Transverse colon (tissue), 4 donors: ENCODE measurements around the gene ZNF653. TPM values are rescaled to one million over a fixed set of nuclear protein-coding genes. Genes with fewer than 3 reads are reported as not detected.
"Not testable (repeated sequence)": the region's sequence is repeated elsewhere in the genome, so short reads cannot be mapped to it uniquely, and the experiment has no call there.

Source experiments
- DNase-seq: peaks from one replicate; pipeline ENCODE4 v3.0.0-alpha.2; 2019
- H3K27ac ChIP-seq, 4 donors: fragments of 200-600 bp; sonication (generic); 2 replicates each; pipeline ENCODE4 v1.5.1; 2016 to 2018; ENCODE audit warnings: inconsistent platforms in 4 of 4
- H3K27me3 ChIP-seq: fragments of 200-600 bp; sonication (generic); 2 replicates; pipeline ENCODE4 v1.5.1; 2017; ENCODE audit warnings: inconsistent platforms
- H3K36me3 ChIP-seq, 4 donors: fragments of 200-600 bp; sonication (generic); 2 replicates each; pipeline ENCODE4 v1.5.1; 2017 to 2019; ENCODE audit warnings: inconsistent platforms in 4 of 4
- H3K4me1 ChIP-seq, 4 donors: fragments of 200-600 bp; sonication (generic); 2 replicates each; pipeline ENCODE4 v1.5.1; 2017 to 2020; ENCODE audit warnings: inconsistent platforms in 4 of 4
- H3K4me3 ChIP-seq, 4 donors: fragments of 200-600 bp; sonication (generic); 1 replicate in 1 of 4; 2 replicates in 3 of 4; pipeline versions ENCODE4 v1.5.1 to v1.6.1; 2017 to 2019; ENCODE audit warnings: inconsistent platforms in 4 of 4
- H3K9me3 ChIP-seq, 2 donors: fragments of 200-600 bp; sonication (generic); 2 replicates each; pipeline ENCODE4 v1.5.1; 2017 to 2019; ENCODE audit warnings: inconsistent platforms in 2 of 2
- EP300 ChIP-seq: sonication (generic); formaldehyde crosslinking; IDR thresholded peaks from one replicate; pipeline ENCODE4 v1.6.1; 2017; ENCODE audit warnings: antibody characterized with exemption, low read depth
- POLR2A ChIP-seq: fragments of 450-650 bp; IDR thresholded peaks from one replicate; pipeline ENCODE4 v1.6.1; 2016; ENCODE audit warnings: antibody characterized with exemption, mild to moderate bottlenecking, moderate library complexity
- POLR2AphosphoS5 ChIP-seq, 3 donors: sonication (generic); formaldehyde crosslinking; IDR thresholded peaks; one replicate each; pipeline ENCODE4 v1.6.1; 2016; ENCODE audit warnings: antibody characterized with exemption in 3 of 3
- WGBS, 2 donors: methylation state at CpG; one replicate each; pipeline ENCODE4 v1.1.5; 2018; ENCODE audit warnings: low coverage in 1 of 2; 5-methylcytosine and 5-hydroxymethylcytosine counted together
- in situ Hi-C, 4 donors: fragments of 200-750 bp; cut with MboI; loops; one replicate each; pipeline versions ENCODE4 v1.15.0 to v1.15.1; 2017; ENCODE audit warnings: low sequenced_read_pairs in 3 of 4, low pct_ligation_motif_present in 1 of 4, low pct_unique_long_range_greater_than_20kb in 1 of 4
- intact Hi-C: fragments of 100-400 bp; cut with DNase I; formaldehyde crosslinking; loops from one replicate; pipeline ENCODE4 v1.15.1; 2023; ENCODE audit warnings: low total_unique reads
- total RNA-seq, 4 donors: library from RNA; depleted of rRNA; stranded (reverse); fragments of >200 nt; gene quantifications; one replicate each; pipeline ENCODE4 v1.1.0, GENCODE V29; 2016
- TF ChIP-seq, protein P1 (sequence below), 5 experiments: fragments of 200-600 bp in 3 of 5; fragments of 450-650 bp in 2 of 5; sonication (generic) in 3 of 5; IDR thresholded peaks; 1 replicate in 2 of 5; 2 replicates in 3 of 5; pipeline ENCODE4 v1.5.1; 2016 to 2017; ENCODE audit warnings: antibody characterized with exemption in 5 of 5, inconsistent platforms in 3 of 5, mild to moderate bottlenecking in 2 of 5, moderate library complexity in 1 of 5

ZNF653 gene
- total RNA-seq, 4 donors from 2014 or later = 10.6 to 44.9 (median 17.4) TPM

DNA sequence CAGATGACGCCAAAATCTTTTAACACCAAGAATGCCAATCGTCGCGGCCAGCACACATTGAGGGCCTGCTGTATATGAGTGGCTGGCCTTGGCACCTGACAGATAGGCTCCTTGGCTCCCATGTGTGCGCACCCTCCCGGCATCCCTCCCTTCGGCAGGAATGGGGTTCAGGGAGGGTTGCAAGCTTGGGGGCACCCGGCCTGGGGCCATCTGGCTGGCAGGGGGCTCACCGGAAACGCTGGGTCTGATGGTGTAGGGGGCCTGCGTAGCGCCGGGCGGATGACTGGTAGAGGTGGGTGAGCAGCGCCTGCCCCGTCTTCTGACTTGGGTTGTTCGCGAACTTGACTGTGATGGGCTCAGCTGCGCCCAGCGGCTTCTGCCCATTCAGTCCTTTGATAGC lies 47.8 kb downstream of the ZNF653 start:
- 84% methylated on average over 20 of the region's 20 CpGs; no CpG with 5 or more reads in 1 of the 2 donors for WGBS, 2 donors
- no peak for DNase-seq
- Histone ChIP-seq H3K9me3 (no peaks in the 10 kb centered on the region), H3K4me3 (no peak overlapping the region), H3K4me1 (no peaks in the 10 kb centered on the region), H3K36me3 (no peaks in the 10 kb centered on the region), H3K27me3 (peaks cover 36% of the 10 kb centered on the region), H3K27ac (no peak overlapping the region)
- intact Hi-C loops = no loop called here
- TF ChIP-seq POLR2AphosphoS5 (IDR thresholded peaks at IDR 0.05) = no peak
- TF ChIP-seq, protein P1, sequence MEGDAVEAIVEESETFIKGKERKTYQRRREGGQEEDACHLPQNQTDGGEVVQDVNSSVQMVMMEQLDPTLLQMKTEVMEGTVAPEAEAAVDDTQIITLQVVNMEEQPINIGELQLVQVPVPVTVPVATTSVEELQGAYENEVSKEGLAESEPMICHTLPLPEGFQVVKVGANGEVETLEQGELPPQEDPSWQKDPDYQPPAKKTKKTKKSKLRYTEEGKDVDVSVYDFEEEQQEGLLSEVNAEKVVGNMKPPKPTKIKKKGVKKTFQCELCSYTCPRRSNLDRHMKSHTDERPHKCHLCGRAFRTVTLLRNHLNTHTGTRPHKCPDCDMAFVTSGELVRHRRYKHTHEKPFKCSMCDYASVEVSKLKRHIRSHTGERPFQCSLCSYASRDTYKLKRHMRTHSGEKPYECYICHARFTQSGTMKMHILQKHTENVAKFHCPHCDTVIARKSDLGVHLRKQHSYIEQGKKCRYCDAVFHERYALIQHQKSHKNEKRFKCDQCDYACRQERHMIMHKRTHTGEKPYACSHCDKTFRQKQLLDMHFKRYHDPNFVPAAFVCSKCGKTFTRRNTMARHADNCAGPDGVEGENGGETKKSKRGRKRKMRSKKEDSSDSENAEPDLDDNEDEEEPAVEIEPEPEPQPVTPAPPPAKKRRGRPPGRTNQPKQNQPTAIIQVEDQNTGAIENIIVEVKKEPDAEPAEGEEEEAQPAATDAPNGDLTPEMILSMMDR (IDR thresholded peaks at IDR 0.05) = no peak
- TF ChIP-seq EP300 = no peak
- no peak for TF ChIP-seq POLR2A
- in situ Hi-C loops = loop anchor here in 1 of 4 donors (25.0 kb wide), 1 partner anchor 171 kb away; the partner anchor contains the start of gene TSPAN16

GRCh38 chr19:11457115-11457514 lies 48.5 kb downstream of the ZNF653 start:
- Histone ChIP-seq H3K4me3 (no peak overlapping the region), H3K27me3 (peaks cover 38% of the 10 kb centered on the region), H3K4me1 (no peaks in the 10 kb centered on the region), H3K9me3 (no peaks in the 10 kb centered on the region), H3K27ac (no peak overlapping the region), H3K36me3 (no peaks in the 10 kb centered on the region)
- intact Hi-C loops = no loop called here
- WGBS, 2 donors = 44% methylated on average over 4 of the region's 18 CpGs; no CpG with 5 or more reads in 1 of the 2 donors
- no peak for DNase-seq
- in situ Hi-C loops = loop anchor here in 1 of 4 donors (25.0 kb wide), 1 partner anchor 170 kb away; the partner anchor contains the start of gene TSPAN16
- no peak for TF ChIP-seq POLR2AphosphoS5 (IDR thresholded peaks at IDR 0.05)
- TF ChIP-seq, protein P1 (IDR thresholded peaks at IDR 0.05) = no peak
- no peak for TF ChIP-seq EP300
- TF ChIP-seq POLR2A = no peak

GRCh38 chr19:11456659-11457058 lies 49.0 kb downstream of the ZNF653 start:
- in situ Hi-C loops (loop anchor here in 1 of 4 donors (25.0 kb wide), 1 partner anchor 169 kb away; the partner anchor contains the start of gene TSPAN16), intact Hi-C loops (no loop called here)
- Histone ChIP-seq H3K36me3 (no peaks in the 10 kb centered on the region), H3K4me3 (no peak overlapping the region), H3K27ac (no peak overlapping the region), H3K27me3 (peaks cover 38% of the 10 kb centered on the region), H3K9me3 (no peaks in the 10 kb centered on the region), H3K4me1 (peaks cover 0 to 1% (median 0%) of the 10 kb centered on the region in 4 donors)
- no peak for DNase-seq
- TF ChIP-seq, protein P1 (IDR thresholded peaks at IDR 0.05) = no peak
- no peak for TF ChIP-seq POLR2A
- no peak for TF ChIP-seq EP300
- TF ChIP-seq POLR2AphosphoS5 (IDR thresholded peaks at IDR 0.05) = no peak
- 87% methylated on average over 7 of the region's 7 CpGs; no CpG with 5 or more reads in 1 of the 2 donors for WGBS, 2 donors

- H3K4me1 ChIP-seq, intact Hi-C loops, H3K9me3 ChIP-seq, H3K36me3 ChIP-seq, H3K27ac ChIP-seq, H3K4me3 ChIP-seq, DNase-seq: not testable (repeated sequence)
- in situ Hi-C loops = loop anchor here in 1 of 4 donors (25.0 kb wide), 1 partner anchor 168 kb away; the partner anchor contains the start of gene TSPAN16
- WGBS, 2 donors = 61 to 85% methylated on average over 3 to 9 of the region's 9 CpGs
- H3K27me3 ChIP-seq = peaks cover 32% of the 10 kb centered on the region
Observed at GRCh38 chr19:11455233-11455554, 50.4 kb downstream of the ZNF653 start.
